HG03064 (cell line): Measurements from ENCODE around the gene CDC42SE1.

Source experiments
- ATAC-seq: cut with Tn5 transposase; IDR thresholded peaks from one replicate; pipeline ENCODE4 v1.9.1; 2021; ENCODE audit warnings: low read depth; ENCODE audit not compliant: unreplicated experiment

The CDC42SE1 gene

DNA sequence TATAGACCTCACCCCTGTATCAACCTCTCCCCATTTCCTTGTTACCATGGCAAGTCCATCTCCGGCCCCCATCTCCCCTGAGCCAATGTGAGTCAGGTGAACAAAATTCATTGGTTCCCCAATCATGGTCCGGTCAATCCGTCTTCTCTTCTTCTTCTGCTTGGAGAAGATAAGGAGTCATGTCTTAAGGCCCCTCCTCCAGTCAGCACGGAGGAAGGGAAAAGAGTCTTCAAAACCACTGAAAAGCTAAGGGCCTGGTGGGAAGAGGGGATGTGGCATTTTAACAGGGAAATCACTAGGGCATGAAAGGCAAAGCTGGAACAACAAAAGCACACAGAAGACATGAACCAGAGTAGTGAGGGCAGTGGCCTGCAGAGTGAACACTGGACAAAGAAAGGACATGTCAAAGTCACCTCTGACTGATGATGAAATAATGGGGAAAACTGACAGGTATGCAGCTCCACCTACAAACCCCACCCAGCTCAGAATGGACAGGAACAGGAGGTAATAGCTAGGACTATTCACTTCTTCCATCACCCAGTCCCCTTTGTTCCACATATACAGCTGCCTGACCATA lies 4.4 kb downstream of the CDC42SE1 start:
- no peak for ATAC-seq

DNA sequence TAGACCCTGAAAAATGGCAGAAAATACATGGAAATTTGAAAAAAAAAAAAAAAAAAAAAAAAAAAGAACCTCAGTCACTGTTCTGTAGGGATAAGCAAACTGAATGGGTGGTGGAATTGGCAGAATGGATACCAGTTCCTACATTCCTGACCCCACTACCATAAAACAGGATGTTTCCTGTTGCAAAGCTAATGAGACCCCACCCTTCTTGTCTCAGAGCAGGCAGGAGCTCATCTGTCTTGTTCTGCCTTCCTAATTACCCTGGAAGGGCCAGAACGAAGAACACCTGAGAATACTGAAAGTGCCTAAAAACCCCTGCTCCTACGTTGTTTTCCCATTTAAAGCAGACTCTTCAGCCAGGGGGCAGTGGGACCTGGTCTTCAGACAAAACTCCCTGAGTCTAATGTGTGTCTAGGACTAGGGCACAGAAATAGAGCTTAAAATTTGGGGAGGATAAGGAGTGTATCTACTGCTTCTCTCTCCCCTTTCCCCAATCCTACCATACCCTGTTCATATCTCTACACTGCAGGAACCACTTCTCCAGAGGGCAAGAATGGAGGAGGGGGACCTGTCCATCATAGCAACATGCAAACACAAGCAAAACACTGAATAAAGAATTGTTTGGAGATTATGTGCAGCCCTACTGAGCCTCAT lies 7.9 kb downstream of the CDC42SE1 start:
- ATAC-seq = no peak

DNA sequence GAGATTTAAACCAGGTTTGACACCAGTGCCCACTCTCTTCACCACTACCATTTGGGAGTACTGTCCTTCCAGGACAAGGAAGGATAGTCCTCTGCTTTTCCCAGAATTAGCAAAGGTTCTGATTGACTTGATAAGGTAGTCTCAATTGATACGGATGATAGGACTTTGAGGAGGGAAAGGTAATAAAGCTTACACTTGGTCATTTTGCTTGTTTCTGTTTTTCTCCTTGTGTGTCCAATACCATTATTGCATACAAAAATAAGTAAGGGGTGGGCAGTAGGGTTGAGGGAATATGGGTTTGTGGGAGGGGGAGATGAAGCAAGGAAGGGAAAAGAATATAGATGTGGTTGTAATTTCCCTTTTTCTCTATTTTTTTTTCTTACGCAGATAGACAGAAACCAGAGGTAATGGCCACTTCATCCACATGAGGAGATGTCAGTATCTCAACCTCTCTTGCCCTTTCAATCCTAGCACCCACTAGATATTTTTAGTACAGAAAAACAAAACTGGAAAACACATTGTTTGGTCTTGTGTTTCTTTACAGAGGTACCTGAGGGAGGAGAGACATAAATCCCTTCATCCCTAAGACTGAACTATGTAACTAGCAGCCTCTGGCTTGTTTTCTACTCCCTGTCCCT lies 9.3 kb downstream of the CDC42SE1 start:
- ATAC-seq = no peak

DNA sequence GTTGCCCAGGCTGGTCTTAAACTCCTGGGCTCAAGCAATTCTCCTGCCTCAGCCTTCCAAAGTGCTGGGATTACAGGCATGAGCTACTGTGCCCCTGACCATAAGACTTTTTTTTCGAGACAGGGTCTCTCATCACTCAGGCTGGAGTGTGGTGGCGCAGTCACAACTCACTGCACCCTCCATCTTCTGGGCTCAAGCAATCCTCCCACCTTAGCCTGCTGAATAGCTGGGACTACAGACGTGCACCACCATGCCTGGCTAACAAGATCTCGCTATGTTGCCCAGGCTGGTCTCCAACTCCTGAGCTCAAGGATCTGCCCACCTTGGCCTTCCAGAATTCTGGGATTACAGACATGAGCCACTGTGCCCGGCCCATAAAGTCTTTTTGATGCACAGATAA lies 10.0 kb downstream of the CDC42SE1 start:
- ATAC-seq = no peak

DNA sequence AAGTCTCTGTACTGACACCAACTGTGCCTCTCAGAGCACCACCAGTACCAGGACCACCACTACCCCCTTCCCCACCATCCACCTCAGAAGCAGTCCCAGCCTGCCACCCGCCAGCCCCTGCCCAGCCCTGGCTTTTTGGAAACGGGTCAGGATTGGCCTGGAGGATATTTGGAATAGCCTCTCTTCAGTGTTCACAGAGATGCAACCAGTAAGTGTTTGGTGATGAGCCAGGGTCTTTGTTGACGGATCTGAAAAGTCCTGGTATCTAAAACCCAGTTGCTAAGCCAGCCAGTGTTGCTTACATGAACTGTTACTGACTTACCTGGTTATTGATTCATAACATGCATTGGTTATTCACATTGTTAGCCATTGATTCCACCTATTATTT lies 10.8 kb downstream of the CDC42SE1 start:
- no peak for ATAC-seq

DNA sequence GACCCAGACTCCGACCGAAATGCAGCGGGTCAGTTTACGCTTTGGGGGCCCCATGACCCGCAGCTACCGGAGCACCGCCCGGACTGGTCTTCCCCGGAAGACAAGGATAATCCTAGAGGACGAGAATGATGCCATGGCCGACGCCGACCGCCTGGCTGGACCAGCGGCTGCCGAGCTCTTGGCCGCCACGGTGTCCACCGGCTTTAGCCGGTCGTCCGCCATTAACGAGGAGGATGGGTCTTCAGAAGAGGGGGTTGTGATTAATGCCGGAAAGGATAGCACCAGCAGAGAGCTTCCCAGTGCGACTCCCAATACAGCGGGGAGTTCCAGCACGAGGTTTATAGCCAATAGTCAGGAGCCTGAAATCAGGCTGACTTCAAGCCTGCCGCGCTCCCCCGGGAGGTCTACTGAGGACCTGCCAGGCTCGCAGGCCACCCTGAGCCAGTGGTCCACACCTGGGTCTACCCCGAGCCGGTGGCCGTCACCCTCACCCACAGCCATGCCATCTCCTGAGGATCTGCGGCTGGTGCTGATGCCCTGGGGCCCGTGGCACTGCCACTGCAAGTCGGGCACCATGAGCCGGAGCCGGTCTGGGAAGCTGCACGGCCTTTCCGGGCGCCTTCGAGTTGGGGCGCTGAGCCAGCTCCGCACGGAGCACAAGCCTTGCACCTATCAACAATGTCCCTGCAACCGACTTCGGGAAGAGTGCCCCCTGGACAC lies 11.3 kb downstream of the CDC42SE1 start:
- no peak for ATAC-seq

DNA sequence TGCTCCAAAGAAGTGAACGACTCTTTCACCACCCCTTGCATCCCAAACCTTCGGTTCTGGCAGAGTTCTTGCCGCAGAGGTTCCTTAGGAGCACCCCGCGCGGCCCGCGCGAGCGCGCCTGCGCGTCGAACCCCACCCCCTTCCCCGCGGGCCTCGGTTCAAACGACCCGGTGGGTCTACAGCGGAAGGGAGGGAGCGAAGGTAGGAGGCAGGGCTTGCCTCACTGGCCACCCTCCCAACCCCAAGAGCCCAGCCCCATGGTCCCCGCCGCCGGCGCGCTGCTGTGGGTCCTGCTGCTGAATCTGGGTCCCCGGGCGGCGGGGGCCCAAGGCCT lies 11.9 kb downstream of the CDC42SE1 start, which contains the start of gene C1orf56:
Gene C1orf56, plus strand, starts transcription at position 161 of the 334 bp plus-strand sequence. Its CDS starts 97 bp downstream, at position 258.
- no peak for ATAC-seq

DNA sequence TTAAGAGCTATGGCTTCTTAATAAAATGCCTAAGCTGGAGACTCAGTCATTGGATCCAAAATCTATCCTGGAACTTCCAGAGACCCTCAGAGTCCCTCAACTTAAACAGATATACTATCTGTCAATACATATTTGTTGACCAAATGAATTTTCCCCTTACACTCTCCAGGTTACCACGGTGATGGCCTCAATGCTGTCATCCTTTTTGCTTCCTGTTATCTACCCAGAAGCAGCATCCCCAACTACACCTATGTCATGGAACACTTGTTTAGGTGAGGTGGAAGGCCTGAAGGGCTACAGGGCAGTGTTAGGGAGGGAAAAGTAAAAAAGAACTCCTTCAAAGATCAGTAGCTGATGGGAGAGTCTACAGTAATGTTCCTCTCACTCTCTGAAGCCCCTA lies 16.3 kb downstream of the CDC42SE1 start:
- no peak for ATAC-seq

DNA sequence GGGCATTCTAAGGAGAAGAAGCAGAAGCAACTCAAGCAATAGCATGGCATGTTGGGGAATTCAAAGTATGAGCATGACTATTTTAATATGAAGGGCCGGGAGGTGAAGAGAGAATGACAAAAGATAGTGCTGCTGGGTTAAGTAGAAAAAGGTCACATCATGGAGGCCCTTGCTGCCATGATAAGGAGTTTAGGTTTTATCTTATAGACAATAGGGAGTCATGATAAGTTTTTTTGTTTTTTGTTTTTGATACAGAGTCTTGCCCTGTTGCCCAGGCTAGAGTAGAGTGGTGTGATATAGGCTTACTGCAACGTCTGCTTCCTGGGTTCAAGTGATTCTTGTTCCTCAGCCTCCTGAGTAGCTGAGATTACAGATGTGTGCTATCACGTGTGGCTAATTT lies 19.9 kb downstream of the CDC42SE1 start:
- ATAC-seq = no peak

DNA sequence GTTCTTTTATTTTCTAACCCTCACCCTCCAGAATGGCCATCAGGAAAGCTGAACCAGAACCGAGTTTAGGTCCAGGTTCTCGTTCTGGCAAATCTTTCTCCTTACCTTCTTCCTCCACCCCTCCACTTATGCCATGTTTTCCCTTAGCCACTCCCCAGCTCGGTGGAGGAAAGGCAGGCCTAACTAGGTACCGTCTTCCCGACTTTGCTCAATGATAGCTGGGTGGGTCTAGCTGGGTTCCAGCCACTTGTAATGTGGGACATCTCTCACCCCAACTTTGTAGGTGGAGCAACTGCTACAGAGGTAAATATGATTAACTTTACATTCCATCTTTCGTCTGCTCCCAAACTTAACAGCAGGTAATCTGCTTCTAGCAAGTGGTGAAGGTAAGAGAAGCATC lies 22.4 kb downstream of the CDC42SE1 start:
- ATAC-seq = no peak

DNA sequence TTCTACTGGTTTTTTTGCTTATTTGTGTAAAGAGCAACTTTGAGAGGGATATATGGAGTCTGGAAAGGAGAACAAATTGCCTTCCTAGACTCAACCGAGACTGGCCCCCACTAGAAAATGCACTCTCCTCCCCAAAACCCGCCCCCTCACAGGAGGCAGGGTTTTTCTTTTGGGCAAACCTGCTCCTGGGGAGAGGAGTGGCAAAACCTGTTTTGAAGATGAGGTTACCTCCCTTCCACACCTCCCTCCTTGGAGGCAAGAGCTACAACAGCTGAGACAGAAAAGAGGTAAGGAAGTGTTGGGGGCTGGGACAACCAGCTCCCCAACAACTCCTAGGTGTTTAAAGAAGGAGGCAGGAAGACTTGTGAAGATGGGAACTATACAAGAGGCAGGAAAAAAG lies 23.1 kb downstream of the CDC42SE1 start, which contains the start of gene BNIPL:
Gene BNIPL, plus strand, starts transcription at position 231 of the 400 bp plus-strand sequence. Its CDS starts 140 bp downstream, at position 371.
- ATAC-seq = no peak

DNA sequence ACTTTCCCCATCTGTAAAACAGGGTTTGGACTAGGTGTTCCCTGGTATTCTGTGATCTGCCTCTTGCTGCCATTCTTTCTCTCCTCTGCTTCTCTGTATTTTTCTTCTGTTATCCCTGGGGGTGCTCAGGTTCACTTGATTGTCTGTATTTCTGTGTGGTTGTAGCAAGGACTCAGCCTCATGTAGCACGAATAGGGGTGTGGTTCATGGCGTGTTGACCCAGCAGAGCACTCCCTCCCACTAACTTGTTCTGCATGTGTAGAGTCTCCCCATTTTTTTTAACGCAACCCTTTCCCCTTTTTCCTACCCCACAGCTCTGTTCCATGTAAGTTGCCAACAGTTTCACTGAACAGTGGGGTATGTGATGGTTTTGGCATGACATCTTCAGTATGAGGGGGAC lies 24.3 kb downstream of the CDC42SE1 start:
- ATAC-seq = no peak

DNA sequence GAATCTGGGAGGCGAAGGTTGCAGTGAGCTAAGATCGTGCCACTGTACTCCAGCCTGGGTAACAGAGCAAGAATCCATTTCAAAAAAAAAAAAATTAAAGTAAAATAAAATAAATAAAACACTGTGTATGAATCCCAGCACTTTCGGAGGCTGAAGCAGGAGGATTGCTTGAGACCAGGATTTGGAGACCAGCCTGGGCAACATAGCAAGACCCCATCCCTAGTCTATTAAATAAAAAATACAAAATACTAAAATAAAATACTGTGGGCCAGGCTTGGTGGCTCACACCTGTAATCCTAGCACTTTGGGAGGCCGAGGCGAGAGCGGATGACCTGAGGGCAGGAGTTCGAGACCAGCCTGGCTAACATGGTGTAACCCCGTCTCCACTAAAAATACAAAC lies 27.3 kb downstream of the CDC42SE1 start:
- no peak for ATAC-seq

DNA sequence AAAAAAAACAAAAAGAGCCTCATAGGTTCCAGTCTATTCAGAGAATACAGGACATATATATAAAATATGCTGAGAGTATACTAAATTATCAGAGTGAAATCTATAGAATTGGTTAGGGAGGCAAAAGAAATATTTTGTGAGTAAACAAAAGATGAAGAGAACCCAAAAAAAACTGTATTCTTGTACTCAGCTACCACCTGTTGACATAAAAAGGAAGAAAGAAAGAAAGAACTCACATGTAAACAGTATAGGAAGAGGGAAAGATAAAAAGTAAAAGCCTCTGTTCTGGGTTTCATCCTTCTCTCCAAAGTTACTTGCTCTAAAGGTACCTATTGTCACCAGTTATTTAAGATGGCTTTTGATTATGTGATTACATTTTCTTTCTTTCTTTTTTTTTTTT lies 33.0 kb downstream of the CDC42SE1 start:
- no peak for ATAC-seq

DNA sequence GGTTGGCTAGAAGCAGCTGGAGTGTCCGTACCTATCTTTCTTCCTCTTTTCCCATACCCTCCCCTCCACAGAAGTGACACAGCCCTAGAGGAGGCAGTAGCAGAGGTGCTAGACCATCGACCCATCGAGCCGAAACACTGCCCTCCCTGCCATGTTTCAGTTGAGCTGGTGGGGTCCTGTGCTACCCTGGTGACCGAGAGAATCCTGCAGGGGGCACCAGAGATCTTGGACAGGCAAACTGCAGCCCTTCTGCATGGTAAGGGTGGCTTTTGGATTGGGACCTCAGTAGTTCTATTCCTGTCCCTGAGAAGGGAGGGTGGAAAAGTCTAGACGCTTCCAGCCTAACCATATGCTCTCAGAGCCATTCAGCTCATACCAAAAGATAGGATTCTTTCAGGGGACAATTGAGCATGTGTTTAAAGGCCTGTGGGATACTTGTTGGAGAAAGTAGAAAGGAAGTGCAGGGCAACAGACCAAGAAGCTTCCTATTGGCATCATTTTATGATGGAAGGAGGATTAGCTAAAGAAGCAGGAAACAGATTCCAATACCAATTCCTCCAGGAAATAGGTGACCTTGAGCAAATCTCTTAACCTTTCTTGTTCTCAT lies 34.8 kb downstream of the CDC42SE1 start:
- no peak for ATAC-seq

DNA sequence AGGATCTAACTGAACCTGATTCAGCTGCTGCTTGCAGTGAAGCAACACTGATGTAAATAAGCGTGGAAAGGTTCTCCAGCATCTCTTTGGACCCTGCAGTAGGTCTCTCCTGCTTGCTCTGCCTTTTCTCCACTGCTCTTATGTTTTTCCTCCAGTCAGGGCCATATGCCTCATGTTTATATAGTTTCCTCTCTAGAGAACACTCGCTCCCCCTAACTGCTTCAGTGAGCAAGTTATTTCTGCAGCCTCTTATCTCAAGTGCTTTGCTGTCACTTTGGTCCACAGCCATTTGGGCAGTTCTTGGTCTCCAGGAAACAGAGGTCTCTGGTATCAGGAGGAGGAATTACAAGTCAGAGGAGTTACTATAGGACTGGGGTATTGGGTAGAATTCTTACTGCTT lies 45.9 kb downstream of the CDC42SE1 start:
- no peak for ATAC-seq

DNA sequence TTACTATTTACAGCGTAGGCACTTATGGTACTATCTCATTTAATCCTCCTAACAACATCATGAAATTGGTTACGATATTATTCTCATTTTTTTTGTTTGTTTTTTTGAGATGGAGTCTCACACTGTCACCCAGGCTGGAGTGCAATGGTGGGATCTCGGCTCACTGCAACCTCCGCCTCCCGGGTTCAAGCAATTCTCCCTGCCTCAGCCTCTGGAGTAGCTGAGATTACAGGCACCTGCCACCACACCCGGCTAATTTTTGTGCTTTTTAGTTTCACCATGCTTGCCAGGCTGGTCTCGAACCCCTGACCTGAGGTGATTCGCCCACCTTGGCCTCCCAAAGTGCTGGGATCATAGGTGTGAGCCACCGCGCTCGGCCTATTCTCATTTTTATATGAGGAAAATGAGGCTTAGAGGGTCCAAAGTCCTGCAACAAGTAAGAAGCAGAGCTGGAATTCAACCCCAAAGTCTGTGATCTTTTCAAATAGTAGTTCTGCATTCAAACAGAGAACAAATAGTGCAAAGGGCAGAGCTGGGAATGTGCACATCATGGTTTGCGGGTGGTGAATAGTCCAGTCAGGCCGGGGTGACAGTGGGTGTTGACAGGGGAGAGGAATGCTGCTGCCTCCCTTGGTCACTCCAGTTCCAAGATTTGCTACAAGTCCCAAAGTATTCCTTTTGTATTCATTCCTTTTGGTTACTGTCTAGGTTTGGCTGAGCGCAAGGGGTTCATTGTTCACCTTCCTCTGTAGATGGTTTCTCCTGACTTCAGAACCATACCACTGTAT lies 46.5 kb downstream of the CDC42SE1 start:
- no peak for ATAC-seq

DNA sequence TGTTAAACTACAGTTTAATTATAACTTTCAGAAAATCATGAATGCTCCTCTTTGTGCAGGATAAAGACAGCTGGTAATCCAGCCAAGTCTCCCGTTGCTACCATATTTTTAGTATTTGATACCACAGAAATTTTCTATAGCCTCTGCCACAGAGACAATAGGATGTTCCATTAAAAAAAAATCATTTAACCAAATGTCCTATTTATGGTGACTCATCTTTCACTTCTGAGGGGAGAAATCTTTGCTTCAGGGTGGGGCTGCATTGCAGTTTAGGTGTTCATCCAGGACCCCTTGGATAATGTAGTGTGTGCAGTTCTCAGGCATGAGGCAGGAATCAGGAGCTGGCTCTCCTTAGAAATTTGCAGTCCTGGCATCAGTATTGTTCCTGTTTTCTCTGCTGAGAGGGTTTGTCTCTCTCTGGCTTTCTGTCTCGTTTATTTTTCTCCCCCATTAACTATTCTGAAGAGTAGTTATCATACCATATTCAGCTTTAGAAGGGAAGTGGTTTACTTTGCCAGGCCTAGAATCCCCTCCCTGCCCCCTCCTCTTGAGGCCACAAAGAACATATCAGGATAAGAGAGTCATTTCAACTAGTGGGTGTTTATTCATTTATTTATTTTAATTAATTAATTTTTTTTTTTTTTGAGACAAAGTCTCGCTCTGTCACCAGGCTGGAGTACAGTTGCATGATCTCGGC lies 48.1 kb downstream of the CDC42SE1 start:
- no peak for ATAC-seq

DNA sequence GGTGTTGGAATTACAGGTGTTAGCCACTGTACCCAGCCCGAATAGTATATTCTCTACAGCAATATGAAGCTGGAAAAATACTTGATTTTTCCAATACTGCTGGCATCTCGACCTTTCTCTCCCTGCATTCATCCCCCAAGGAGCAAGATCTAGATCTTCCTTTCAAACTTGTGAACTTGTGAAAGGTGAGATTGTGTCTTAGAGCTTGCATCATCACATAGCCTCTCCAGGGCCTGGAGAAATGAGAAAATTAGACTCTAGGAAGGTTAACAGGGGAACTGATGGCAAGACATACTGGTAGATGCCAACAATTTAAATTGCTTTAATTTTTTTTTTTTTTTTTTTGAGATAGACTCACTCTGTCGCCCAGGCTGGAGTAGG lies 49.1 kb downstream of the CDC42SE1 start:
- no peak for ATAC-seq
